ENCODE measurements around the gene MPP2. TPM values are rescaled to one million over a fixed set of nuclear protein-coding genes. Genes with fewer than 3 reads are reported as not detected.

The MPP2 gene
- total RNA-seq, 6 experiments from 2014 or later = 0.62 to 1.3 (median 1.0) TPM

GRCh38 chr17:43890240-43890639, 17.1 kb downstream of the MPP2 start:
- Mint-ChIP-seq H3K27me3 (ENCODE audit: insufficient read depth) (peaks cover 30% of the 10 kb centered on the region), H3K27ac (no peak overlapping the region), H3K9me3 (no peaks in the 10 kb centered on the region), H3K4me3 (no peak overlapping the region), H3K36me3 (ENCODE audit: low read depth) (no peaks in the 10 kb centered on the region), H3K4me1 (ENCODE audit: low read depth) (no peaks in the 10 kb centered on the region)
- no peak for TF ChIP-seq CTCF (IDR thresholded peaks at IDR 0.05)
- DNase-seq = no peak

- no peak overlapping the region for H3K27ac Mint-ChIP-seq
- peaks cover 30% of the 10 kb centered on the region for H3K27me3 Mint-ChIP-seq (ENCODE audit: insufficient read depth)
- H3K4me3 Mint-ChIP-seq = no peak overlapping the region
- H3K4me1 Mint-ChIP-seq (ENCODE audit: low read depth) = no peaks in the 10 kb centered on the region
- no peak for TF ChIP-seq CTCF (IDR thresholded peaks at IDR 0.05)
- no peaks in the 10 kb centered on the region for H3K36me3 Mint-ChIP-seq (ENCODE audit: low read depth)
- DNase-seq = no peak
- H3K9me3 Mint-ChIP-seq = no peaks in the 10 kb centered on the region
These were observed 18.8 kb downstream of the MPP2 start for GRCh38 chr17:43888548-43888947.

GRCh38 chr17:43882761-43883415, 24.4 kb downstream of the MPP2 start:
- no peak for TF ChIP-seq CTCF (IDR thresholded peaks at IDR 0.05)
- Mint-ChIP-seq H3K4me3 (no peak overlapping the region), H3K36me3 (ENCODE audit: low read depth) (no peaks in the 10 kb centered on the region), H3K27me3 (ENCODE audit: insufficient read depth) (peaks cover 13% of the 10 kb centered on the region), H3K27ac (no peak overlapping the region), H3K9me3 (no peaks in the 10 kb centered on the region), H3K4me1 (ENCODE audit: low read depth) (peaks cover 8% of the 10 kb centered on the region)
- no peak for DNase-seq

GRCh38 chr17:43881758-43882505, 25.4 kb downstream of the MPP2 start:
- peaks cover 8% of the 10 kb centered on the region for H3K4me1 Mint-ChIP-seq (ENCODE audit: low read depth)
- H3K4me3 Mint-ChIP-seq = no peak overlapping the region
- H3K36me3 Mint-ChIP-seq (ENCODE audit: low read depth) = no peaks in the 10 kb centered on the region
- no peak overlapping the region for H3K27ac Mint-ChIP-seq
- no peaks in the 10 kb centered on the region for H3K9me3 Mint-ChIP-seq
- peaks cover 13% of the 10 kb centered on the region for H3K27me3 Mint-ChIP-seq (ENCODE audit: insufficient read depth)
- no peak for TF ChIP-seq CTCF (IDR thresholded peaks at IDR 0.05)
- no peak for DNase-seq

GRCh38 chr17:43881181-43881580, 26.2 kb downstream of the MPP2 start:
- TF ChIP-seq CTCF (IDR thresholded peaks at IDR 0.05) = no peak
- Mint-ChIP-seq H3K27me3 (ENCODE audit: insufficient read depth) (peaks cover 13% of the 10 kb centered on the region), H3K36me3 (ENCODE audit: low read depth) (no peaks in the 10 kb centered on the region), H3K4me3 (no peak overlapping the region), H3K9me3 (no peaks in the 10 kb centered on the region), H3K27ac (no peak overlapping the region), H3K4me1 (ENCODE audit: low read depth) (peaks cover 8% of the 10 kb centered on the region)
- DNase-seq = no peak

Measured in HFFc6 (cell line).